Endothelial cell (in vitro differentiated cells): ENCODE measurements around the gene TBL1XR1. TPM values are rescaled to one million over a fixed set of nuclear protein-coding genes. Genes with fewer than 3 reads are reported as not detected.
"Not testable (repeated sequence)": the region's sequence is repeated elsewhere in the genome, so short reads cannot be mapped to it uniquely, and the experiment has no call there.

Experiments used
- DNase-seq: peaks from one replicate; pipeline ENCODE4 v3.0.0; 2021; ENCODE audit warnings: low spot score
- H3K27ac Mint-ChIP-seq: one replicate; pipeline ENCODE4 v1.8.0; 2021; ENCODE audit warnings: mixed read lengths, inconsistent platforms; ENCODE audit not compliant: unreplicated experiment
- H3K27me3 Mint-ChIP-seq: one replicate; pipeline ENCODE4 v1.8.0; 2021; ENCODE audit warnings: mild to moderate bottlenecking, moderate library complexity, mixed read lengths, inconsistent platforms; ENCODE audit not compliant: unreplicated experiment
- H3K36me3 Mint-ChIP-seq: one replicate; pipeline ENCODE4 v1.8.0; 2021; ENCODE audit warnings: mild to moderate bottlenecking, low read depth, mixed read lengths, inconsistent platforms; ENCODE audit not compliant: unreplicated experiment
- H3K4me1 Mint-ChIP-seq: one replicate; pipeline ENCODE4 v1.8.0; 2021; ENCODE audit warnings: mild to moderate bottlenecking, mixed read lengths, inconsistent platforms; ENCODE audit not compliant: unreplicated experiment
- H3K4me3 Mint-ChIP-seq: one replicate; pipeline ENCODE4 v1.8.0; 2021; ENCODE audit warnings: mild to moderate bottlenecking, mixed read lengths, inconsistent platforms; ENCODE audit not compliant: unreplicated experiment
- H3K9me3 Mint-ChIP-seq: one replicate; pipeline ENCODE4 v1.8.0; 2021; ENCODE audit warnings: mixed read lengths, inconsistent platforms; ENCODE audit not compliant: unreplicated experiment
- total RNA-seq: library from RNA; stranded (reverse); fragmentation: NEBNext Ultra II Directional; extraction: Animal tissue kit (Norgen Biotek cat#: 25700); gene quantifications from one replicate; pipeline ENCODE4 v1.2.1, GENCODE V29; 2021; ENCODE audit not compliant: unreplicated experiment
- TF ChIP-seq, protein P1 (sequence below): fragments of 200-600 bp; sonication (generic); IDR thresholded peaks from one replicate; pipeline ENCODE4 v1.5.0; 2021; ENCODE audit warnings: antibody characterized with exemption; ENCODE audit not compliant: unreplicated experiment

TBL1XR1 gene
- total RNA-seq, 1 donor from 2014 or later, result 156 TPM

DNA sequence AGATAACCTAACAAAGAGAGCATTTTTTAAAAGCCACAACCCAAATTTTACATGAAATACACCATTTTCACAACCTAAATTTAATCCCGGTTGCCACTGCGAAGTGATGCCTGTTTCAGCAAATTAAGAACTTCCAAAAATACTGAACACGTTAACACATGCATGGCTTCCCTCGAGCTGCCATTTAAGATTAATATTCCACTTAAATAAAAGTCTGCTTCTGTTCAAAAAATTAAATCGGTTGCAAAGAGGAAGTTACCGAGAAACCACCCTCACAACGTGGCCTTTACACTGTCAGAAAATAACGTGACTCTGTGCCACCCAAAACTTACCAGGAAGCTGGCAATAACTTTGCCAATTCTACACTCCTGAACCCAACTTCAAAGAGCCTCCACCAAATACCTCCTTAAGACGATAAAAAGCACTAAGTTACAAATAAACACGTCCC, 1.2 kb downstream of the TBL1XR1 start:
- DNase-seq, result no peak
- Mint-ChIP-seq H3K4me1 (peaks cover 43% of the 10 kb centered on the region), H3K4me3 (peak overlapping the region; percentile 99), H3K36me3 (peaks cover 10% of the 10 kb centered on the region), H3K27ac (peak overlapping the region; percentile 99), H3K27me3 (peaks cover 19% of the 10 kb centered on the region), H3K9me3 (no peaks in the 10 kb centered on the region)
- TF ChIP-seq, protein P1, sequence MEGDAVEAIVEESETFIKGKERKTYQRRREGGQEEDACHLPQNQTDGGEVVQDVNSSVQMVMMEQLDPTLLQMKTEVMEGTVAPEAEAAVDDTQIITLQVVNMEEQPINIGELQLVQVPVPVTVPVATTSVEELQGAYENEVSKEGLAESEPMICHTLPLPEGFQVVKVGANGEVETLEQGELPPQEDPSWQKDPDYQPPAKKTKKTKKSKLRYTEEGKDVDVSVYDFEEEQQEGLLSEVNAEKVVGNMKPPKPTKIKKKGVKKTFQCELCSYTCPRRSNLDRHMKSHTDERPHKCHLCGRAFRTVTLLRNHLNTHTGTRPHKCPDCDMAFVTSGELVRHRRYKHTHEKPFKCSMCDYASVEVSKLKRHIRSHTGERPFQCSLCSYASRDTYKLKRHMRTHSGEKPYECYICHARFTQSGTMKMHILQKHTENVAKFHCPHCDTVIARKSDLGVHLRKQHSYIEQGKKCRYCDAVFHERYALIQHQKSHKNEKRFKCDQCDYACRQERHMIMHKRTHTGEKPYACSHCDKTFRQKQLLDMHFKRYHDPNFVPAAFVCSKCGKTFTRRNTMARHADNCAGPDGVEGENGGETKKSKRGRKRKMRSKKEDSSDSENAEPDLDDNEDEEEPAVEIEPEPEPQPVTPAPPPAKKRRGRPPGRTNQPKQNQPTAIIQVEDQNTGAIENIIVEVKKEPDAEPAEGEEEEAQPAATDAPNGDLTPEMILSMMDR, result no peak

DNA sequence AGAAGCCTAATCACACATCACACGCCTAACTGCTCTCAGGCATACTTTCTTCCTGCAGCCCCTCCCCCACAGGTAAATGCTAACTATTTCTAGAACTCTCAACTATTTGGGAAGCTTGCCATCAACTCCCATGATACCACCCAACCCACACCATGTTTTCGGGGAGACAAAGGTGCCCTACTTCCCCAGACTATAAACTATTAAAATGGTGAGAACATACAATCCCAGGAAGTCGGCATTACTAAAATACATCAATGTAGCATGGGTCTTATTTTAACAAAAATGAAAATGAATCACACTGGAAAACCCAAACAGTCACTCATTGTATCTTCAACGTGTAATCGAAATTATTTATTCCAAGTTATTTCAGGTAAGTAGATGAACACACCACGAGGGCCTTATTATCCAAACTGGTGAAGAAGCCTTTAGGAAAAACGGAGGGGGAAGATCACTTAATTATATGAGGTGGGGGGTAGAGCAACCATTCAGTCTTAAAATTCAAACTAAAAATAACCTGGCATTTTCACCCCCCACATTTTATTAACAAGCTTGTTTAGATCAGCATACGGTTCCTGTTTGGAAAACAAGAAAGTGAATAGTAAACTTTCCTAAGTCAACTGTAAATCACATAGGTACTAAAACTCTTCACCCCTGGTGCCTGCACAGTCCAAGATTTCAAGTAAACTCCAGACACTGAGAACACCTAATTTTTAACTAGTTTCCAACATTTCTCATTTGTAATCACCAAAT, 1.9 kb downstream of the TBL1XR1 start:
- TF ChIP-seq, protein P1, result no peak
- DNase-seq, result no peak
- peaks cover 10% of the 10 kb centered on the region for H3K36me3 Mint-ChIP-seq
- peak overlapping the region; percentile 99 for H3K27ac Mint-ChIP-seq
- H3K27me3 Mint-ChIP-seq, result peaks cover 19% of the 10 kb centered on the region
- peak overlapping the region; percentile 99 for H3K4me3 Mint-ChIP-seq
- no peaks in the 10 kb centered on the region for H3K9me3 Mint-ChIP-seq
- peaks cover 48% of the 10 kb centered on the region for H3K4me1 Mint-ChIP-seq

DNA sequence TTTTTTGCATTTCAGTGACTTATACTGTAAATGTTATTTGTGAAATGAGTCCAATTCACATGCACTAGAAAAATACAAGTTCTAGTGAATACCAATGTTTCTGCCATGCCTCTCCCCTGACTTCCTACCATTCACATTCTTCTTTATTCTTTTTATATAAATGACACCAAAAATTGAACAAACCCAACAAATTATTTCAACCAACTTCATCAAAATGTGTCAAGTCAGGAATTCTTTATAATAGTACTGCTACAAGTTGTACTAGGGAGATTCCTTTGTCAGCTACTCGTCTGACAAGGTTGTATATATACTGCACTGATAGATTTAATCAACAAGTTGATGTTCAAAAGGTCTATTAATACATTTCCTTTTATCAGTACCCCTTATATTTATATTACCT, 3.0 kb downstream of the TBL1XR1 start:
- TF ChIP-seq, protein P1, result no peak
- Mint-ChIP-seq H3K36me3 (peaks cover 10% of the 10 kb centered on the region), H3K4me3 (peak overlapping the region; percentile 99), H3K27ac (peak overlapping the region; percentile 76), H3K4me1 (peaks cover 46% of the 10 kb centered on the region), H3K27me3 (peaks cover 19% of the 10 kb centered on the region), H3K9me3 (no peaks in the 10 kb centered on the region)
- no peak for DNase-seq

DNA sequence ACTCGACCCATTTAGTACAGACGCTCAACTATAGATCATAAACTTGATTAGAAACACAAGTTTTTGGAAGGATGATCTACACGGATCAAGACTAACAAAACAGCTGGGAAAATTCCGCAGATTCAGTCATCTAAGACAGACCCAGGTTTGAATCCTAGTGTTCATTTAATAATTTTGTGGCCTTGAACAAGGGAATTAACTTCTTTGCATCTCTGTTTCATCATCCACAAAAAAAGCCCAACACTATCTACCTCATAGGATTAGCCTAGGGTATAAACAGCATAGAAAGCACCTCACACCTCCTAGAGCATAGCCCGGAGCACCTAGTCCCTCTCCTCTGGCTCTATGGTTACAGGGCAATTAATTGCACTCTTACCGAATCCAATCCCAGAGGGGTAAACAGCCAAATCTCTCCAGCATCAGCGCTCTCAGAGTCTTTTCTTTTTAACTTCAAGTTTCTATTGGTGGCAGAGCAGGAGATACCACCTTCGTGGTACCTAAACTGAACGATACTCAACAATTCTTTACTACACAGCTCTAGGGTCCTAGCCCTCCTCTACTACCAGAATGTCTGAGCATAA, 3.5 kb downstream of the TBL1XR1 start:
- H3K27ac Mint-ChIP-seq, result peak overlapping the region; percentile 76
- H3K9me3 Mint-ChIP-seq, result no peaks in the 10 kb centered on the region
- H3K4me1 Mint-ChIP-seq, result peaks cover 42% of the 10 kb centered on the region
- DNase-seq, result no peak
- TF ChIP-seq, protein P1, result no peak
- H3K36me3 Mint-ChIP-seq, result peaks cover 10% of the 10 kb centered on the region
- H3K4me3 Mint-ChIP-seq, result peak overlapping the region; percentile 68
- H3K27me3 Mint-ChIP-seq, result peaks cover 14% of the 10 kb centered on the region

DNA sequence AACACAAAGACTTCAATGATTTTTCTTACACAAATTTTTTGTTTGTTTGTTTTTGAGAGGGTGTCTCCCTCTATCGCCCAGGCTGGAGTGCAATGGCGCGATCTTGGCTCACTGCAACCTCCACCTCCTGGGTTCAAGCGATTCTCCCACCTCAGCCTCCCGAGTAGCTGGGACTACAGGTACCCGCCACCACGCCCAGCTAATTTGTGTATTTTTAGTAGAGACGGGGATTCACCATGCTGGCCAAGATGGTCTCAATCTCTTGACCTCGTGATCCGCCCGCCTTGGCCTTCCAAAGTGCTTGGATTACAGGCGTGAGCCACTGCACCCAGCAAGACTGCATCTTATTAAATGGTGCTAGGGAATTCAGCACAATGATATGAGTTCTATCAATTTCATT, 4.0 kb downstream of the TBL1XR1 start:
- H3K27ac Mint-ChIP-seq, H3K4me3 Mint-ChIP-seq, H3K9me3 Mint-ChIP-seq, DNase-seq: not testable (repeated sequence)
- peaks cover 41% of the 10 kb centered on the region for H3K4me1 Mint-ChIP-seq
- H3K27me3 Mint-ChIP-seq, result peaks cover 12% of the 10 kb centered on the region
- peaks cover 14% of the 10 kb centered on the region for H3K36me3 Mint-ChIP-seq
